ENCODE measurements around the gene CST8.

CST8 gene

DNA sequence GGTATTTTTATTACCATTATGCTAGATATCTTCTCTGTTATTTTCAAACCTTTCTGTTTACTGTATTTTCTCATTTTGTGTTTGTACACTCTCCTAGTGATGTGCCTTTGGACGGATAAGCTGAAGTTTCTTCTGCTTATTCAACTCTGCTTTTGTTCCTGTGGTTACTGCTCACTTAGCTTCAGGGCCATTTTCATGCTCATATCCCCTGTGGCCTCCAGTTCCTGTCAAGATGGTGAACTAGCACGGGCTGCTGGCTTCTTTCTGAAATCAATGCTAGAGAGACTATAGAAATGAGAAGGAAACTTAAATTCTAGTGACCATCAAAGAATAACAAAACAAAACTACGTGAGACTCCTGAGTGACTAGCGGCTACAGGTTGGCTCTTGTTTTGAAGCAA lies 6.8 kb upstream of the CST8 start:
- Histone ChIP-seq H3K4me3 (ENCODE audit: low read depth in 1 of 2, low read length in 2 of 2) (no peak overlapping the region), H3K27ac (ENCODE audit: low read length) (no peak overlapping the region), H3K27me3 (ENCODE audit: insufficient read depth, low read length, poor library complexity) (peaks cover 12% of the 10 kb centered on the region), H3K79me2 (ENCODE audit: insufficient read depth, low read length) (no peaks in the 10 kb centered on the region), H3K4me1 (ENCODE audit: insufficient read depth, low read length) (no peaks in the 10 kb centered on the region), H3K9me3 (ENCODE audit: insufficient read depth, low read length, severe bottlenecking) (no peaks in the 10 kb centered on the region), H3K9ac (ENCODE audit: low read depth, low read length) (no peak overlapping the region), H4K20me1 (ENCODE audit: insufficient read depth, low read length) (no peaks in the 10 kb centered on the region), H3K4me2 (ENCODE audit: insufficient read depth, low read length) (no peak overlapping the region), H2AFZ (ENCODE audit: low read depth, low read length) (no peak overlapping the region), H3K36me3 (ENCODE audit: insufficient read depth, low read length) (no peaks in the 10 kb centered on the region)
- DNase-seq (no peak), ATAC-seq (ENCODE audit: insufficient read depth, low read depth) (no peak)
- no peak for TF ChIP-seq EZH2 (IDR thresholded peaks at IDR 0.05; ENCODE audit: borderline replicate concordance, low read depth, low read length, severe bottlenecking)
- TF ChIP-seq, protein P1, sequence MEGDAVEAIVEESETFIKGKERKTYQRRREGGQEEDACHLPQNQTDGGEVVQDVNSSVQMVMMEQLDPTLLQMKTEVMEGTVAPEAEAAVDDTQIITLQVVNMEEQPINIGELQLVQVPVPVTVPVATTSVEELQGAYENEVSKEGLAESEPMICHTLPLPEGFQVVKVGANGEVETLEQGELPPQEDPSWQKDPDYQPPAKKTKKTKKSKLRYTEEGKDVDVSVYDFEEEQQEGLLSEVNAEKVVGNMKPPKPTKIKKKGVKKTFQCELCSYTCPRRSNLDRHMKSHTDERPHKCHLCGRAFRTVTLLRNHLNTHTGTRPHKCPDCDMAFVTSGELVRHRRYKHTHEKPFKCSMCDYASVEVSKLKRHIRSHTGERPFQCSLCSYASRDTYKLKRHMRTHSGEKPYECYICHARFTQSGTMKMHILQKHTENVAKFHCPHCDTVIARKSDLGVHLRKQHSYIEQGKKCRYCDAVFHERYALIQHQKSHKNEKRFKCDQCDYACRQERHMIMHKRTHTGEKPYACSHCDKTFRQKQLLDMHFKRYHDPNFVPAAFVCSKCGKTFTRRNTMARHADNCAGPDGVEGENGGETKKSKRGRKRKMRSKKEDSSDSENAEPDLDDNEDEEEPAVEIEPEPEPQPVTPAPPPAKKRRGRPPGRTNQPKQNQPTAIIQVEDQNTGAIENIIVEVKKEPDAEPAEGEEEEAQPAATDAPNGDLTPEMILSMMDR (IDR thresholded peaks at IDR 0.05; ENCODE audit: borderline replicate concordance, extremely low read depth, low read length, poor library complexity, severe bottlenecking), result no peak

DNA sequence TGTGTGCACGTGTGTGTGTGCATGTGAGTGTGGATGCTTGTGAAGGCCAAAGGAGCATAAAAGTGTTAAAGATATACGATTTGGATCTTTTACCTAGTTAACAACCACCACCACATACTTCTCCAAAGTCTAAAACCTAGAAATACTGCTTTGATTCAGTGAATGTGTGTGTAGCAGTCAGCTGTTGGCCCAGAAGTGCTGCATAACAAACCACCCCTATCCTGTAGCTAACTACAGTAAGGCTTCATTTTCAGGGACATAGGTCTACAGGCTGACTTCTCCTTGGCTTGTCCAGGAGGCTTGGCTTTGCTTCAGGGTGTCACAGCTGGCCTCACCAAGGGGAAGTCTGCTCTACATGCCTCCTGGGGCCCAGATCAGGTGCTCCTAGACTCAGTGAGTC lies 2.4 kb upstream of the CST8 start:
- no peak overlapping the region for H3K4me3 ChIP-seq (ENCODE audit: low read depth in 1 of 2, low read length in 2 of 2)
- ATAC-seq (ENCODE audit: insufficient read depth, low read depth) (no peak), DNase-seq (no peak)
- no peaks in the 10 kb centered on the region for H3K79me2 ChIP-seq (ENCODE audit: insufficient read depth, low read length)
- H3K27me3 ChIP-seq (ENCODE audit: insufficient read depth, low read length, poor library complexity), result peaks cover 3% of the 10 kb centered on the region
- H3K27ac ChIP-seq (ENCODE audit: low read length), result no peak overlapping the region
- H3K36me3 ChIP-seq (ENCODE audit: insufficient read depth, low read length), result no peaks in the 10 kb centered on the region
- no peaks in the 10 kb centered on the region for H4K20me1 ChIP-seq (ENCODE audit: insufficient read depth, low read length)
- H3K4me1 ChIP-seq (ENCODE audit: insufficient read depth, low read length), result no peaks in the 10 kb centered on the region
- no peaks in the 10 kb centered on the region for H3K9me3 ChIP-seq (ENCODE audit: insufficient read depth, low read length, severe bottlenecking)
- H2AFZ ChIP-seq (ENCODE audit: low read depth, low read length), result no peak overlapping the region
- TF ChIP-seq EZH2 (IDR thresholded peaks at IDR 0.05; ENCODE audit: borderline replicate concordance, low read depth, low read length, severe bottlenecking), result no peak
- TF ChIP-seq, protein P1 (IDR thresholded peaks at IDR 0.05; ENCODE audit: borderline replicate concordance, extremely low read depth, low read length, poor library complexity, severe bottlenecking), result no peak
- H3K9ac ChIP-seq (ENCODE audit: low read depth, low read length), result no peak overlapping the region
- no peak overlapping the region for H3K4me2 ChIP-seq (ENCODE audit: insufficient read depth, low read length)

DNA sequence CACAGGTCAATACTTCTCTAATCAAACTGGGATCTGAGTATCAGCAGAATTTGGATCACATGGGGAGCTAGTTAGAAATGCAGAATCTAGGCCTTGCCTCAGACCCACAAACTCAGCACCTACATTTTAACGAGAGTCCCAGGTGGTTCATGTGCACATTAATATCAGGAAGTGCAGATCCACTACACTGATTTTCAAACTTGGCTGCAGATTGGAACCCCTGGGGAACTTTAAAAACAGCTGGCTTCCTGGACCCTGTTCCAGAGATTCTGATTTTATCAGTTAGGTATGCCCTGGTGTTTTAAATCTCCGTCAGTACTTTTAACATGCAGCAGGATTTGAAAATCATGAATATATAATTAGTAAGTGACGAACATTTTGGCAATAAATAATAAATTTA lies 1.9 kb upstream of the CST8 start:
- ATAC-seq (ENCODE audit: insufficient read depth, low read depth), result no peak
- Histone ChIP-seq H3K27ac (ENCODE audit: low read length) (no peak overlapping the region), H3K4me3 (ENCODE audit: low read depth in 1 of 2, low read length in 2 of 2) (no peak overlapping the region), H2AFZ (ENCODE audit: low read depth, low read length) (no peak overlapping the region), H3K27me3 (ENCODE audit: insufficient read depth, low read length, poor library complexity) (peaks cover 3% of the 10 kb centered on the region), H3K36me3 (ENCODE audit: insufficient read depth, low read length) (no peaks in the 10 kb centered on the region), H4K20me1 (ENCODE audit: insufficient read depth, low read length) (no peaks in the 10 kb centered on the region), H3K9me3 (ENCODE audit: insufficient read depth, low read length, severe bottlenecking) (no peaks in the 10 kb centered on the region), H3K4me1 (ENCODE audit: insufficient read depth, low read length) (no peaks in the 10 kb centered on the region), H3K79me2 (ENCODE audit: insufficient read depth, low read length) (no peaks in the 10 kb centered on the region), H3K4me2 (ENCODE audit: insufficient read depth, low read length) (no peak overlapping the region), H3K9ac (ENCODE audit: low read depth, low read length) (no peak overlapping the region)
- no peak for DNase-seq
- TF ChIP-seq EZH2 (IDR thresholded peaks at IDR 0.05; ENCODE audit: borderline replicate concordance, low read depth, low read length, severe bottlenecking), result no peak
- TF ChIP-seq, protein P1 (IDR thresholded peaks at IDR 0.05; ENCODE audit: borderline replicate concordance, extremely low read depth, low read length, poor library complexity, severe bottlenecking), result no peak

DNA sequence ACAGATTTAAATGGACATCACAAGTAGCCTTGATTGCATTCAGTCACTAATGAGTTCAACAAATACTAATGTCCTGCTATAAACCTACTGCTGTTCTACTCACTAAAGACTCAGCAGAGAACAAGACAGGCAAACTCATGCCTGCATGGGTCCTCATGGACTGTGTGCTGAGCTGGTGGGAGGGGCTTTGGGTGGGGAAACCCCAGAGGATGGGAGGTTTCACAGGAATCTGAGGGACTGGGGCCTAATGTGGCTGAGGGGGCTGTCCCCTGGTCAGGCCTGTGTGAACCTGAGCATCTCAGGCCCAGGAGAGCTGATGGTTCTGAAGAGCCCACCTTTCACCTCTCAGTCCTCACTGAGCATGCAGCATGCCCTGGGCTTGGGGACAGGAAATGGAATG lies 1.4 kb downstream of the CST8 start:
- TF ChIP-seq EZH2 (IDR thresholded peaks at IDR 0.05; ENCODE audit: borderline replicate concordance, low read depth, low read length, severe bottlenecking), result no peak
- TF ChIP-seq, protein P1 (IDR thresholded peaks at IDR 0.05; ENCODE audit: borderline replicate concordance, extremely low read depth, low read length, poor library complexity, severe bottlenecking), result no peak
- ATAC-seq (ENCODE audit: insufficient read depth, low read depth) (no peak), DNase-seq (no peak)
- Histone ChIP-seq H3K36me3 (ENCODE audit: insufficient read depth, low read length) (no peaks in the 10 kb centered on the region), H2AFZ (ENCODE audit: low read depth, low read length) (no peak overlapping the region), H4K20me1 (ENCODE audit: insufficient read depth, low read length) (no peaks in the 10 kb centered on the region), H3K4me2 (ENCODE audit: insufficient read depth, low read length) (no peak overlapping the region), H3K4me3 (ENCODE audit: low read depth in 1 of 2, low read length in 2 of 2) (no peak overlapping the region), H3K9ac (ENCODE audit: low read depth, low read length) (no peak overlapping the region), H3K27ac (ENCODE audit: low read length) (no peak overlapping the region), H3K27me3 (ENCODE audit: insufficient read depth, low read length, poor library complexity) (no peaks in the 10 kb centered on the region), H3K4me1 (ENCODE audit: insufficient read depth, low read length) (no peaks in the 10 kb centered on the region), H3K9me3 (ENCODE audit: insufficient read depth, low read length, severe bottlenecking) (peaks cover 4% of the 10 kb centered on the region), H3K79me2 (ENCODE audit: insufficient read depth, low read length) (no peaks in the 10 kb centered on the region)

Measured in DND-41 (cell line).